ENCODE measurements around the gene CREM.

The CREM gene

GRCh38 chr10:35218339-35218955, 91.8 kb downstream of the CREM start:
- in situ Hi-C loops (cut with HindIII; ENCODE audit: low pct_unique_long_range_greater_than_20kb, low sequenced_read_pairs) = no loop called here
- peak; percentile 31 to 87 for DNase-seq (ENCODE audit: low read depth in 1 of 2, low spot score in 1 of 2)
- TF ChIP-seq JUND (IDR thresholded peaks at IDR 0.05; ENCODE audit: low read depth) = no peak

GRCh38 chr10:35219292-35219691, 92.6 kb downstream of the CREM start:
- no peak for TF ChIP-seq JUND (IDR thresholded peaks at IDR 0.05; ENCODE audit: low read depth)
- no peak for DNase-seq (ENCODE audit: low read depth in 1 of 2, low spot score in 1 of 2)
- in situ Hi-C loops (cut with HindIII; ENCODE audit: low pct_unique_long_range_greater_than_20kb, low sequenced_read_pairs) = no loop called here

GRCh38 chr10:35219891-35220890, 93.5 kb downstream of the CREM start:
- in situ Hi-C loops (cut with HindIII; ENCODE audit: low pct_unique_long_range_greater_than_20kb, low sequenced_read_pairs) = no loop called here
- TF ChIP-seq JUND (IDR thresholded peaks at IDR 0.05; ENCODE audit: low read depth) = no peak

GRCh38 chr10:35223016-35223415, 96.4 kb downstream of the CREM start:
- no peak for TF ChIP-seq JUND (IDR thresholded peaks at IDR 0.05; ENCODE audit: low read depth)
- DNase-seq (ENCODE audit: low read depth in 1 of 2, low spot score in 1 of 2) = peak in 1 of 2 experiments; percentile 13
- in situ Hi-C loops (cut with HindIII; ENCODE audit: low pct_unique_long_range_greater_than_20kb, low sequenced_read_pairs) = no loop called here

More at GRCh38 chr10:35219891-35220890, 93.5 kb downstream of the CREM start:
- DNase-seq (ENCODE audit: low read depth in 1 of 2, low spot score in 1 of 2) = no peak

- no peak for TF ChIP-seq JUND (IDR thresholded peaks at IDR 0.05; ENCODE audit: low read depth)
- in situ Hi-C loops (cut with HindIII; ENCODE audit: low pct_unique_long_range_greater_than_20kb, low sequenced_read_pairs) = no loop called here
Measured at GRCh38 chr10:35224045-35224740, 97.5 kb downstream of the CREM start.

GRCh38 chr10:35225204-35225603, 98.6 kb downstream of the CREM start:
- no peak for TF ChIP-seq JUND (IDR thresholded peaks at IDR 0.05; ENCODE audit: low read depth)
- in situ Hi-C loops (cut with HindIII; ENCODE audit: low pct_unique_long_range_greater_than_20kb, low sequenced_read_pairs) = no loop called here
- no peak for DNase-seq (ENCODE audit: low read depth in 1 of 2, low spot score in 1 of 2)

More at GRCh38 chr10:35224045-35224740, 97.5 kb downstream of the CREM start:
- no peak for DNase-seq (ENCODE audit: low read depth in 1 of 2, low spot score in 1 of 2)

- TF ChIP-seq JUND (IDR thresholded peaks at IDR 0.05; ENCODE audit: low read depth) = no peak
- in situ Hi-C loops (cut with HindIII; ENCODE audit: low pct_unique_long_range_greater_than_20kb, low sequenced_read_pairs) = no loop called here
- no peak for DNase-seq (ENCODE audit: low read depth in 1 of 2, low spot score in 1 of 2)
Measured at GRCh38 chr10:35226507-35226906, 99.9 kb downstream of the CREM start.

GRCh38 chr10:35228058-35228457, 101.4 kb downstream of the CREM start:
- TF ChIP-seq JUND (IDR thresholded peaks at IDR 0.05; ENCODE audit: low read depth) = no peak
- in situ Hi-C loops (cut with HindIII; ENCODE audit: low pct_unique_long_range_greater_than_20kb, low sequenced_read_pairs) = no loop called here
- no peak for DNase-seq (ENCODE audit: low read depth in 1 of 2, low spot score in 1 of 2)

- DNase-seq (ENCODE audit: low read depth in 1 of 2, low spot score in 1 of 2) = no peak
- TF ChIP-seq JUND (IDR thresholded peaks at IDR 0.05; ENCODE audit: low read depth) = no peak
- in situ Hi-C loops (cut with HindIII; ENCODE audit: low pct_unique_long_range_greater_than_20kb, low sequenced_read_pairs) = no loop called here
Measured at GRCh38 chr10:35231646-35232045, 105.0 kb downstream of the CREM start.

- in situ Hi-C loops (cut with HindIII; ENCODE audit: low pct_unique_long_range_greater_than_20kb, low sequenced_read_pairs) = no loop called here
- no peak for DNase-seq (ENCODE audit: low read depth in 1 of 2, low spot score in 1 of 2)
- no peak for TF ChIP-seq JUND (IDR thresholded peaks at IDR 0.05; ENCODE audit: low read depth)
Measured at GRCh38 chr10:35232527-35232926, 105.9 kb downstream of the CREM start.

GRCh38 chr10:35234073-35234472, 107.4 kb downstream of the CREM start:
- no peak for DNase-seq (ENCODE audit: low read depth in 1 of 2, low spot score in 1 of 2)
- in situ Hi-C loops (cut with HindIII; ENCODE audit: low pct_unique_long_range_greater_than_20kb, low sequenced_read_pairs) = no loop called here
- no peak for TF ChIP-seq JUND (IDR thresholded peaks at IDR 0.05; ENCODE audit: low read depth)

- TF ChIP-seq JUND (IDR thresholded peaks at IDR 0.05; ENCODE audit: low read depth) = no peak
- no peak for DNase-seq (ENCODE audit: low read depth in 1 of 2, low spot score in 1 of 2)
- in situ Hi-C loops (cut with HindIII; ENCODE audit: low pct_unique_long_range_greater_than_20kb, low sequenced_read_pairs) = no loop called here
Measured at GRCh38 chr10:35236739-35237138, 110.1 kb downstream of the CREM start.

Measured in T47D (cell line).